ENCODE measurements around the gene FOSL2. TPM values are rescaled to one million over a fixed set of nuclear protein-coding genes. Genes with fewer than 3 reads are reported as not detected.
A peak's percentile ranks its signal among the peaks of the same experiment; 100 is the strongest.

The FOSL2 gene
- total RNA-seq: 2.7 and 3.8 TPM in 2 replicates

DNA sequence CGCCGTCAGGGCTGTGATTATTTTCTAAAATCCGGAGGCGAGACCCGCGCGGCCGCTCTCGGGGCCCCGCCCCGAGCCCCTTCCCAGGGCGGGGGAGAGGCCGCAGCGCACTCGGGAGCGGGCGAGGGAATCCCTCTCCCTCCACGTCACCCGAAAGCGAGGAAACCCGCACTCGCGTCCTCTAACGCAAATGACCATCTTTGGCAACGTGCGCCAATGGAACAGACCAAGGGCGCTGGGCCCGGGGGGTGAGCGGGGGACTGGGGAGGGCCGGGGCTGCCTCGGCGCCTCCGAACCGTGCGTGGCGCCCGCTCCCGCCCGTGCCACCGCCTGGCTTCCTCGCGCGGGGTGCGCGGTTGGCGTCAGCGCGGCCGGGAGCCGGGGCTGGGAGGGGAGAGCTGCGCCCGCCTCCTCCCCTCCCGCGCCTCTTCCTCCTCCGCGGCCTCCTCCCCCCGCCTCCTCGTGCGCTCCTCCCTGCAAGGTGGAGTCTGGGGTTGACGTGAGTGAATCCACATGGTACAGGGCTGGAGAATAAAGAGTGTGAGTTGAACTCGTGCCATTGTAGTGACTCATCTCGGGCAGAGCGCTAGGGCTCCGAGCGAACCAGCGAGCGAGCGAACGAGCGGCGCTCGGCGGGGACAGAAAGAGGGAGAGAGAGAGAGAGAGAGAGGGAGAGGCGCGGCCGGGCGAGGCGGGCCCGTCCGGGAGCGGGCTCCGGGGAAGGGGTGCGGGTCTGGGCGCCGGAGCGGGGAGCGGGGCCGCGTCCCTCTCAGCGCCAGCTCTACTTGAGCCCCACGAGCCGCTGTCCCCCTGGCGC lies at the start of gene FOSL2:
Gene FOSL2 (plus strand): TSS at position 562 of the 817 bp plus-strand sequence. CDS start 863 bp downstream, outside the sequence.
- H3K4me3 Mint-ChIP-seq: peak within 1 kb of the TSS; percentile 86
- H3K36me3 Mint-ChIP-seq (ENCODE audit: low read depth): peaks cover 3% of the 10 kb centered on the region
- ATAC-seq (ENCODE audit: low read depth) (peak; percentile 84), DNase-seq (peak; percentile 78)
- intact Hi-C loops (cut with micrococcal nuclease): loop anchor here (1.0 to 5.0 kb wide), 8 partner anchors 33 to 1755 kb away; partner anchors contain the start of genes BABAM2, MRPL33, NRBP1 and PPP1CB
- TF ChIP-seq, protein P1, sequence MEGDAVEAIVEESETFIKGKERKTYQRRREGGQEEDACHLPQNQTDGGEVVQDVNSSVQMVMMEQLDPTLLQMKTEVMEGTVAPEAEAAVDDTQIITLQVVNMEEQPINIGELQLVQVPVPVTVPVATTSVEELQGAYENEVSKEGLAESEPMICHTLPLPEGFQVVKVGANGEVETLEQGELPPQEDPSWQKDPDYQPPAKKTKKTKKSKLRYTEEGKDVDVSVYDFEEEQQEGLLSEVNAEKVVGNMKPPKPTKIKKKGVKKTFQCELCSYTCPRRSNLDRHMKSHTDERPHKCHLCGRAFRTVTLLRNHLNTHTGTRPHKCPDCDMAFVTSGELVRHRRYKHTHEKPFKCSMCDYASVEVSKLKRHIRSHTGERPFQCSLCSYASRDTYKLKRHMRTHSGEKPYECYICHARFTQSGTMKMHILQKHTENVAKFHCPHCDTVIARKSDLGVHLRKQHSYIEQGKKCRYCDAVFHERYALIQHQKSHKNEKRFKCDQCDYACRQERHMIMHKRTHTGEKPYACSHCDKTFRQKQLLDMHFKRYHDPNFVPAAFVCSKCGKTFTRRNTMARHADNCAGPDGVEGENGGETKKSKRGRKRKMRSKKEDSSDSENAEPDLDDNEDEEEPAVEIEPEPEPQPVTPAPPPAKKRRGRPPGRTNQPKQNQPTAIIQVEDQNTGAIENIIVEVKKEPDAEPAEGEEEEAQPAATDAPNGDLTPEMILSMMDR (IDR thresholded peaks at IDR 0.05): no peak
- H3K4me1 Mint-ChIP-seq: peaks cover 17% of the 10 kb centered on the region
- H3K27ac Mint-ChIP-seq: peak within 1 kb of the TSS; percentile 89
- peaks cover 10% of the 10 kb centered on the region for H3K27me3 Mint-ChIP-seq
- no peaks in the 10 kb centered on the region for H3K9me3 Mint-ChIP-seq
- CTCF ChIA-PET: no interaction called here
- POLR2A ChIA-PET: interaction anchor here (0.6 to 1.5 kb wide), 5 partner anchors 358 to 503 kb away, joined by 3 to 6 read pairs (median 3); partner anchors contain the start of genes BABAM2, PPP1CB and RBKS

DNA sequence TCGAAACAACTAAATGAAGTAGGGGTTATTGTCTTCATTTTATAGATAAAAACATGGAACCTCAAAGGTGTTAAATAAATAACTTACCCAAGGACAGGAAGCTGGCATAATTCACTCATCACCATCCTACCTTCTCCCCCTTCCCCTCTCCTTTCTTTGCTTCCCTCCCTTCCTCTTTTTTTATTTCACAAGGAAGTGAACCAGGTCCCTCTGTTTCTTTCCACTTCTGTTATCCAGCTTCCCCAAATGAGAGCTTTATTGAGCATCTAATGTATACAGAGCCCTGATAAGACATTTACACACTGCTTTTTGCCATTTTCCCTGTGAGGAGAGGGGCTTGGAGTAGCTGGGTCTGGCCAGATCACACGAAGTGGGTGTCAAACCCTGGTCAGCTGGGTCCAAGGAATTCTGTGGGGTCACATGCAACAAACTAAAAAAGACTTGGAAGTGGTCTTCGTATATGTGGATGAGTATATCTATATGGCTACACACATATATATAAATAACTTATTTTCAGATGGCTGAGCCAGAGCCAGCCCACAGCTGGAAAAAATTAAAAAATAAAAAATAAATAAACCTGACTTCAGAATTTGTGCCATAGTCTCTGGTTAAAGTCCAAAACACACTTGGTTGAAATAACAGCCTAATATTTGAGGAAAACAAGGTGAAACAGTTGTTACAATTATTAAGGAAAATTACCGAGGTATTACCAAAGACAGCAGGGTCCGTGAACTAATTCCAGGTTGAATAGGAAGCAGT lies 49.3 kb upstream of the FOSL2 start:
- no peaks in the 10 kb centered on the region for H3K9me3 Mint-ChIP-seq
- intact Hi-C loops (cut with micrococcal nuclease): no loop called here
- H3K27ac Mint-ChIP-seq: no peak overlapping the region
- ChIA-PET POLR2A (no interaction called here), CTCF (no interaction called here)
- ATAC-seq (ENCODE audit: low read depth): no peak
- no peaks in the 10 kb centered on the region for H3K4me1 Mint-ChIP-seq
- H3K36me3 Mint-ChIP-seq (ENCODE audit: low read depth): peaks cover 11% of the 10 kb centered on the region
- DNase-seq: no peak
- H3K4me3 Mint-ChIP-seq: no peak overlapping the region
- H3K27me3 Mint-ChIP-seq: no peaks in the 10 kb centered on the region
- TF ChIP-seq, protein P1 (IDR thresholded peaks at IDR 0.05): no peak

DNA sequence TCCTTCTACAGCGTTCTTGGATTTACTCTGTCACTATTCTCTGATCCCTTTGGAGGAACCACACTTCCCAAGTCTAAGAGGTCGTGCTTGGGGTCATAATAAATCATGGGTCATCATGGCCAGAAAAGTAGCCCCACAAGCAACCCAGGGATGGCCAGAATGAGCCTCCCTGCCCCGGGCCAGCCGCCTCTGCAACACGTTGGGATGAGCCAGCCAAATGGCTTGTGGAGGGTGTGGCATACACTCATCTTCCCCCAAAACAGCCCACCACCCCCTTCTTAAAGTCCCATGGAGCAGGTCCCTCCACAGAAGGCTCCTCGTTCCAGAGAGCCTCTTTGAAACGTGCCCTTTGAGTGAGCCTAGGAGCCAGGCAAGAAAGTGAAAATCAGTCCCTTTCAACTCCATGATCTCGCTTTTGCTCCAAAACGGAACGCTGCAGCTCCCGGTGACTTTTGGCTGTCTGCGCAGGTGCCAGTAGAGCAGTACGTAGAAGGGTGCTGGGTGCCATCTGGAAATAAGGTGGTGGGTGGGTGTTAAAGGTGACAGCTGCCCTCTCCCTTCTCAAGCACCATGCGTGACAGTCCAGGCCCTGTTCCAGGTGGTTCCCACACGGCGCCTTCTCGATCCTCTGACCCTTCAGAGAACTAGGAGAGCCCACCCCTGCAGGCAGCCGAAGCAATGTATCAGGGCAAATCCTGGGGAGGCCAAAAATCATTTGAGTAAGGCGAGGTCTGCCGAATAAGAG lies 48.5 kb upstream of the FOSL2 start:
- TF ChIP-seq, protein P1 (IDR thresholded peaks at IDR 0.05): no peak
- no peak overlapping the region for H3K27ac Mint-ChIP-seq
- ATAC-seq (ENCODE audit: low read depth): no peak
- no peaks in the 10 kb centered on the region for H3K9me3 Mint-ChIP-seq
- CTCF ChIA-PET: no interaction called here
- no peaks in the 10 kb centered on the region for H3K4me1 Mint-ChIP-seq
- H3K4me3 Mint-ChIP-seq: no peak overlapping the region
- POLR2A ChIA-PET: no interaction called here
- no peak for DNase-seq
- intact Hi-C loops (cut with micrococcal nuclease): no loop called here
- peaks cover 4% of the 10 kb centered on the region for H3K36me3 Mint-ChIP-seq (ENCODE audit: low read depth)
- no peaks in the 10 kb centered on the region for H3K27me3 Mint-ChIP-seq

DNA sequence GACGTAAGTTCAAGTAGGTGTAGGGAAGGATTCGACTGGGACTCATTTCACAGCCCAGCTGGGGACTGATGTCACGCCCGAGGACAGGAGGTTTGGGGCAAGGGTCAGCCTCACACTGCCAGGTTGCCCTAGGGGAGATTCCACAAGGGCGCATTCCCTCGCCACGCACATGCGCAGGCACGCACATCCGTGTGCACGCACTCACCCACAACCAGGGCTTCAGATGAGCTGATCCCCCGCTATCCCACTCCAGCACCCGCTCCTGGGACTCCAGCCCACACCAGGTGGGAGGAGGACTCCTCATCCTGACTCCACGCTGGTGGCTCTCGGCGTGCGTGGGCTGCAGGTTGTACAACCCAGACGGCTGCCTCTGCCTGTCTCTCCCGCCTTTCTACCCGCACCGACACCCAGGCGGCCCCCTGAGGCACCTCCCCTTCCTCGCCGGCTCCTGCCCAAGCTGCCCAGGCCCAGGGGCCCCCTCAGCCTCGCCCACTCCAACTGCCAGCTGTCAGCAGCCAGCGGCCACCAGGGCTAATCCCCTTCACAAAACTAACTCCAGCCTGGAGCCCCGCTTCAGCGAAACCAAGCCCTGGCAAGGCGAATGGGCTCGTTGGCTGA lies 47.8 kb upstream of the FOSL2 start:
- H3K9me3 Mint-ChIP-seq: no peaks in the 10 kb centered on the region
- no peaks in the 10 kb centered on the region for H3K4me1 Mint-ChIP-seq
- CTCF ChIA-PET: no interaction called here
- TF ChIP-seq, protein P1 (IDR thresholded peaks at IDR 0.05): no peak
- H3K27ac Mint-ChIP-seq: no peak overlapping the region
- no peak for DNase-seq
- no peaks in the 10 kb centered on the region for H3K27me3 Mint-ChIP-seq
- intact Hi-C loops (cut with micrococcal nuclease): no loop called here
- ATAC-seq (ENCODE audit: low read depth): no peak
- POLR2A ChIA-PET: interaction anchor here (0.7 kb wide), 1 partner anchor 613 kb away, joined by 3 read pairs; no protein-coding TSS in a partner anchor
- no peak overlapping the region for H3K4me3 Mint-ChIP-seq
- H3K36me3 Mint-ChIP-seq (ENCODE audit: low read depth): no peaks in the 10 kb centered on the region

Measured in activated B cell treated with CpG ODN at 0.5 μM for 24 hours (primary cell).